AG10803 (cell line): Measurements from ENCODE around the gene CALML4.

Source experiments
- DNase-seq: peaks from one replicate; pipeline ENCODE4 v3.0.0; 2010; ENCODE audit warnings: low read depth
- H3K4me3 ChIP-seq: 2 replicates; pipeline ENCODE4 v1.5.1; 2011; ENCODE audit warnings: mild to moderate bottlenecking, low read length, control low read depth
- CTCF ChIP-seq: conservative IDR thresholded peaks from 2 replicates; pipeline ENCODE4 v1.5.1; 2011; ENCODE audit warnings: mild to moderate bottlenecking, low read length, control low read depth, inconsistent platforms

The CALML4 gene

GRCh38 chr15:68192117-68192516 lies 13.0 kb downstream of the CALML4 start:
- no peak for DNase-seq
- H3K4me3 ChIP-seq = no peak overlapping the region
- no peak for TF ChIP-seq CTCF

- no peak overlapping the region for H3K4me3 ChIP-seq
- DNase-seq = no peak
- no peak for TF ChIP-seq CTCF
Observed at GRCh38 chr15:68191555-68191954, 13.6 kb downstream of the CALML4 start.

- TF ChIP-seq CTCF = no peak
- no peak for DNase-seq
- H3K4me3 ChIP-seq = no peak overlapping the region
Observed at GRCh38 chr15:68190048-68190447, 15.1 kb downstream of the CALML4 start.

GRCh38 chr15:68188647-68189046 lies 16.5 kb downstream of the CALML4 start:
- no peak for TF ChIP-seq CTCF
- no peak for DNase-seq
- H3K4me3 ChIP-seq = no peak overlapping the region

GRCh38 chr15:68187559-68187958 lies 17.6 kb downstream of the CALML4 start:
- DNase-seq = peak; percentile 73
- peak overlapping the region; percentile 15; the same call in 1 of the 2 replicates for H3K4me3 ChIP-seq
- TF ChIP-seq CTCF = no peak

- TF ChIP-seq CTCF = no peak; the same call in 1 of the 2 replicates
- H3K4me3 ChIP-seq = no peak overlapping the region
- DNase-seq = peak; percentile 82
Observed at GRCh38 chr15:68186671-68187397, 18.3 kb downstream of the CALML4 start.
